K562 (cell line): ENCODE measurements around the gene TXNDC15. TPM values are rescaled to one million over a fixed set of nuclear protein-coding genes. Genes with fewer than 3 reads are reported as not detected.

ENCODE experiments used
- E2F3 ChIP-seq: fragments of 250-450 bp; sonication (Bioruptor Pico); IDR thresholded peaks from 2 replicates; pipeline ENCODE4 v1.4.0; 2020; ENCODE audit warnings: mild to moderate bottlenecking
- GTF2A2 ChIP-seq: IDR thresholded peaks from 2 replicates; pipeline ENCODE4 v1.6.1; 2016; ENCODE audit warnings: mild to moderate bottlenecking, missing genetic modification characterization, missing compliant biosample characterization
- HNRNPLL ChIP-seq: fragments of 200-400 bp; formaldehyde crosslinking; IDR thresholded peaks from 2 replicates; pipeline ENCODE4 v1.6.1; 2017; ENCODE audit warnings: low read length, low read depth, mild to moderate bottlenecking; ENCODE audit not compliant: poor library complexity, severe bottlenecking
- IFI16 ChIP-seq: fragments of 250-450 bp; sonication (Bioruptor Pico); IDR thresholded peaks from 2 replicates; pipeline ENCODE4 v2.1.2; 2022; ENCODE audit warnings: mild to moderate bottlenecking, inconsistent platforms
- MTF1 ChIP-seq: fragments of 250-450 bp; sonication (Bioruptor Pico); IDR thresholded peaks from 2 replicates; pipeline ENCODE4 v1.9.0; 2021; ENCODE audit warnings: moderate library complexity, mild to moderate bottlenecking, inconsistent platforms, borderline replicate concordance
- PPARD ChIP-seq: fragments of 250-450 bp; sonication (Bioruptor Pico); IDR thresholded peaks from 2 replicates; pipeline ENCODE4 v1.8.0; 2022; ENCODE audit warnings: inconsistent platforms, mild to moderate bottlenecking, moderate library complexity
- SMAD4 ChIP-seq: fragments of 250-450 bp; sonication (Bioruptor Pico); conservative IDR thresholded peaks from 2 replicates; pipeline ENCODE4 v1.8.0; 2021; ENCODE audit warnings: inconsistent platforms, mild to moderate bottlenecking, moderate library complexity
- TARDBP ChIP-seq: fragments of 450-650 bp; IDR thresholded peaks from 2 replicates; pipeline ENCODE4 v1.6.1; 2016
- YY1 ChIP-seq, 3 experiments: IDR thresholded peaks; 2 replicates each; pipeline ENCODE4 v1.6.1; 2011; ENCODE audit warnings: low read length in 2 of 3, mild to moderate bottlenecking in 2 of 3, moderate library complexity in 2 of 3, borderline replicate concordance in 1 of 3, control low read depth in 1 of 3, low read depth in 1 of 3; ENCODE audit not compliant: insufficient read depth in 3 of 3, insufficient replicate concordance in 2 of 3, control insufficient read depth in 1 of 3, insufficient read length in 1 of 3; ENCODE audit errors: extremely low read depth in 1 of 3
- ZNF274 ChIP-seq: IDR thresholded peaks from 2 replicates; pipeline ENCODE4 v1.6.1; 2011; ENCODE audit warnings: low read depth, mild to moderate bottlenecking, low read length, moderate library complexity, borderline replicate concordance
- ZNF561 ChIP-seq: fragments of 450-650 bp; formaldehyde crosslinking; conservative IDR thresholded peaks from 2 replicates; pipeline ENCODE4 v1.4.0; 2020; ENCODE audit warnings: mild to moderate bottlenecking, moderate library complexity
- ZNF584 ChIP-seq: fragments of 200-800 bp; sonication (Bioruptor generic); IDR thresholded peaks from 2 replicates; pipeline ENCODE4 v1.6.1; 2016; ENCODE audit warnings: low read depth, mild to moderate bottlenecking, missing genetic modification characterization, missing compliant biosample characterization
- polyA plus RNA-seq, 8 experiments: library from polyadenylated mRNA; depleted of rRNA in 4 of 8; stranded (reverse) in 5 of 8; unstranded in 3 of 8; fragments of >200 nt; fragmentation: Nextera tagmentation in 2 of 8; fragmentation: Illumina TruSeq in 1 of 8; extraction: Ambion mirVana in 2 of 8; extraction: Trizol in 1 of 8; gene quantifications; 2 replicates each; pipeline versions ENCODE4 v1.2.1 to v1.2.3, GENCODE V29; 2011 to 2014; ENCODE audit warnings: inconsistent platforms in 1 of 8, missing spikeins in 1 of 8
- total RNA-seq, 7 experiments: library from RNA; depleted of rRNA in 6 of 7; stranded (reverse); fragments of >200 nt in 6 of 7; fragmentation: Illumina TruSeq in 2 of 7; extraction: Trizol in 2 of 7; gene quantifications; 2 replicates each; pipeline versions ENCODE4 v1.2.1 to v1.2.3, GENCODE V29; 2011 to 2021; ENCODE audit warnings: low replicate concordance in 1 of 7
- TF ChIP-seq, protein P1 (sequence below): fragments of 250-450 bp; sonication (Bioruptor Pico); IDR thresholded peaks from 2 replicates; pipeline ENCODE4 v1.8.0; 2022; ENCODE audit warnings: moderate library complexity, mild to moderate bottlenecking, inconsistent platforms
- TF ChIP-seq, protein P2 (sequence below): fragments of 200-800 bp; sonication (Bioruptor generic); IDR thresholded peaks from 2 replicates; pipeline ENCODE4 v1.6.1; 2017; ENCODE audit warnings: missing genetic modification characterization, missing compliant biosample characterization
- TF ChIP-seq, protein P3 (sequence below): sonication (generic); formaldehyde crosslinking; IDR thresholded peaks from 2 replicates; pipeline ENCODE4 v1.8.0; 2023; ENCODE audit warnings: missing genetic modification reagents, mild to moderate bottlenecking, borderline replicate concordance
- TF ChIP-seq, protein P4 (sequence below): sonication (generic); formaldehyde crosslinking; IDR thresholded peaks from 2 replicates; pipeline ENCODE4 v1.8.1; 2022; ENCODE audit warnings: missing genetic modification reagents

The TXNDC15 gene
- total and polyA plus RNA-seq, 9 of the 15 experiments (the other 6 are each of a cell fraction or from before 2014, with no cell fraction given): 3.0 to 15.4 (median 12.3) TPM

DNA sequence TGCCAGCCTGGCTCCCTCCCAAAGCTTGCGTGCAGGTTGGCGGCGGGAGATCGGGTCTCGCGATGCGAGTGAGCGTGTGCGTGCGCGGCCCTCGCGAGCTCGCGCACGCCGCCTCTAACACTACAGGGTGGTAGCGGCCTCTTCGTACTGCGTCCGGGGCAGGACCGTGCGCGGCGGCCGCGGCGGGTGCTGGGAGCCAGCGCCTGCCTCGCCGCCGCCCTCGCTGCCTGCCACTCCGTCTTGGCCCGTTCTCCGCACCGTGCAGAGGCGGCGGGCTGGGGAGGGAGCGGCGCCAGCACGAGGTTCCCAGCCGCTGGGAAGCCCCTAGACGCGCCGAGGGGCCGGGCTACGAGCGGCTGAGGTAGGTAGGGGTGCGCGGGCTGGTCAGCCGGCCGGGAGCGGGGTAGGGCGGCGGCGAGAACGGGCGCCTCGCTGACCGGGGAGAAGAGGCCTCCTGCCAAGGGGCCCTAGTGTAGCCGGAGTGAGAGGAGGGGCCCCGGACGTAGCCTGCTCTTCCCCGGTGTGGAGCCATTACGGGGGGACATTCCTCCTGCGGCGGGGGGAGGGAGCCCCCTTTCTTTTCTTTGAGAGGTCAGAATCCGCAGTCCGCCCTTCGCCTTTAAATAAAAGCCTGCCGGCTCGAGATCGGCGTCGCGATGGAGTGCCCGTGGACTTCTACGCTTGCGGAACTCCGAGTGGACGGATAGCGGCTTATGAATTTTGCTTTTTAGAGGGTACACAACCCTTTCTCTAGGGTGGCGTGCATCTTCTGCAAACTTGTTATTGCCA is 28.1 kb upstream of the TXNDC15 start, which contains the start of gene C5orf24 (continued):
- TF ChIP-seq ZNF584 (CRISPR knock-in tag) (no peak), IFI16 (CRISPR knock-in tag) (no peak), GTF2A2 (tag) (no peak), MTF1 (no peak), ZNF274 (no peak), TARDBP (no peak), PPARD (CRISPR knock-in tag) (no peak), SMAD4 (CRISPR knock-in tag) (peak; percentile 66; the same call in 1 of the 2 replicates), HNRNPLL (peak; percentile 57), YY1 (IDR thresholded peaks at IDR 0.05; ENCODE audit: borderline replicate concordance in 1 of 3, control insufficient read depth in 1 of 3, extremely low read depth in 1 of 3, insufficient read depth in 3 of 3, insufficient read length in 1 of 3, insufficient replicate concordance in 2 of 3, low read depth in 1 of 3, low read length in 2 of 3) (peak in 2 of 3 experiments; percentile 68 to 76), E2F3 (CRISPR knock-in tag) (peak; percentile 95), ZNF561 (CRISPR knock-in tag) (peak; percentile 44; the same call in 1 of the 2 replicates)
- TF ChIP-seq, protein P1, sequence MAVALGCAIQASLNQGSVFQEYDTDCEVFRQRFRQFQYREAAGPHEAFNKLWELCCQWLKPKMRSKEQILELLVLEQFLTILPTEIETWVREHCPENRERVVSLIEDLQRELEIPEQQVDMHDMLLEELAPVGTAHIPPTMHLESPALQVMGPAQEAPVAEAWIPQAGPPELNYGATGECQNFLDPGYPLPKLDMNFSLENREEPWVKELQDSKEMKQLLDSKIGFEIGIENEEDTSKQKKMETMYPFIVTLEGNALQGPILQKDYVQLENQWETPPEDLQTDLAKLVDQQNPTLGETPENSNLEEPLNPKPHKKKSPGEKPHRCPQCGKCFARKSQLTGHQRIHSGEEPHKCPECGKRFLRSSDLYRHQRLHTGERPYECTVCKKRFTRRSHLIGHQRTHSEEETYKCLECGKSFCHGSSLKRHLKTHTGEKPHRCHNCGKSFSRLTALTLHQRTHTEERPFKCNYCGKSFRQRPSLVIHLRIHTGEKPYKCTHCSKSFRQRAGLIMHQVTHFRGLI (CRISPR knock-in tag): no peak
- TF ChIP-seq, protein P2, sequence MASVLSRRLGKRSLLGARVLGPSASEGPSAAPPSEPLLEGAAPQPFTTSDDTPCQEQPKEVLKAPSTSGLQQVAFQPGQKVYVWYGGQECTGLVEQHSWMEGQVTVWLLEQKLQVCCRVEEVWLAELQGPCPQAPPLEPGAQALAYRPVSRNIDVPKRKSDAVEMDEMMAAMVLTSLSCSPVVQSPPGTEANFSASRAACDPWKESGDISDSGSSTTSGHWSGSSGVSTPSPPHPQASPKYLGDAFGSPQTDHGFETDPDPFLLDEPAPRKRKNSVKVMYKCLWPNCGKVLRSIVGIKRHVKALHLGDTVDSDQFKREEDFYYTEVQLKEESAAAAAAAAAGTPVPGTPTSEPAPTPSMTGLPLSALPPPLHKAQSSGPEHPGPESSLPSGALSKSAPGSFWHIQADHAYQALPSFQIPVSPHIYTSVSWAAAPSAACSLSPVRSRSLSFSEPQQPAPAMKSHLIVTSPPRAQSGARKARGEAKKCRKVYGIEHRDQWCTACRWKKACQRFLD: peak; percentile 80; the same call in 1 of the 2 replicates
- TF ChIP-seq, protein P3, sequence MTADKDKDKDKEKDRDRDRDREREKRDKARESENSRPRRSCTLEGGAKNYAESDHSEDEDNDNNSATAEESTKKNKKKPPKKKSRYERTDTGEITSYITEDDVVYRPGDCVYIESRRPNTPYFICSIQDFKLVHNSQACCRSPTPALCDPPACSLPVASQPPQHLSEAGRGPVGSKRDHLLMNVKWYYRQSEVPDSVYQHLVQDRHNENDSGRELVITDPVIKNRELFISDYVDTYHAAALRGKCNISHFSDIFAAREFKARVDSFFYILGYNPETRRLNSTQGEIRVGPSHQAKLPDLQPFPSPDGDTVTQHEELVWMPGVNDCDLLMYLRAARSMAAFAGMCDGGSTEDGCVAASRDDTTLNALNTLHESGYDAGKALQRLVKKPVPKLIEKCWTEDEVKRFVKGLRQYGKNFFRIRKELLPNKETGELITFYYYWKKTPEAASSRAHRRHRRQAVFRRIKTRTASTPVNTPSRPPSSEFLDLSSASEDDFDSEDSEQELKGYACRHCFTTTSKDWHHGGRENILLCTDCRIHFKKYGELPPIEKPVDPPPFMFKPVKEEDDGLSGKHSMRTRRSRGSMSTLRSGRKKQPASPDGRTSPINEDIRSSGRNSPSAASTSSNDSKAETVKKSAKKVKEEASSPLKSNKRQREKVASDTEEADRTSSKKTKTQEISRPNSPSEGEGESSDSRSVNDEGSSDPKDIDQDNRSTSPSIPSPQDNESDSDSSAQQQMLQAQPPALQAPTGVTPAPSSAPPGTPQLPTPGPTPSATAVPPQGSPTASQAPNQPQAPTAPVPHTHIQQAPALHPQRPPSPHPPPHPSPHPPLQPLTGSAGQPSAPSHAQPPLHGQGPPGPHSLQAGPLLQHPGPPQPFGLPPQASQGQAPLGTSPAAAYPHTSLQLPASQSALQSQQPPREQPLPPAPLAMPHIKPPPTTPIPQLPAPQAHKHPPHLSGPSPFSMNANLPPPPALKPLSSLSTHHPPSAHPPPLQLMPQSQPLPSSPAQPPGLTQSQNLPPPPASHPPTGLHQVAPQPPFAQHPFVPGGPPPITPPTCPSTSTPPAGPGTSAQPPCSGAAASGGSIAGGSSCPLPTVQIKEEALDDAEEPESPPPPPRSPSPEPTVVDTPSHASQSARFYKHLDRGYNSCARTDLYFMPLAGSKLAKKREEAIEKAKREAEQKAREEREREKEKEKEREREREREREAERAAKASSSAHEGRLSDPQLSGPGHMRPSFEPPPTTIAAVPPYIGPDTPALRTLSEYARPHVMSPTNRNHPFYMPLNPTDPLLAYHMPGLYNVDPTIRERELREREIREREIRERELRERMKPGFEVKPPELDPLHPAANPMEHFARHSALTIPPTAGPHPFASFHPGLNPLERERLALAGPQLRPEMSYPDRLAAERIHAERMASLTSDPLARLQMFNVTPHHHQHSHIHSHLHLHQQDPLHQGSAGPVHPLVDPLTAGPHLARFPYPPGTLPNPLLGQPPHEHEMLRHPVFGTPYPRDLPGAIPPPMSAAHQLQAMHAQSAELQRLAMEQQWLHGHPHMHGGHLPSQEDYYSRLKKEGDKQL (CRISPR knock-in tag): no peak
- TF ChIP-seq, protein P4, sequence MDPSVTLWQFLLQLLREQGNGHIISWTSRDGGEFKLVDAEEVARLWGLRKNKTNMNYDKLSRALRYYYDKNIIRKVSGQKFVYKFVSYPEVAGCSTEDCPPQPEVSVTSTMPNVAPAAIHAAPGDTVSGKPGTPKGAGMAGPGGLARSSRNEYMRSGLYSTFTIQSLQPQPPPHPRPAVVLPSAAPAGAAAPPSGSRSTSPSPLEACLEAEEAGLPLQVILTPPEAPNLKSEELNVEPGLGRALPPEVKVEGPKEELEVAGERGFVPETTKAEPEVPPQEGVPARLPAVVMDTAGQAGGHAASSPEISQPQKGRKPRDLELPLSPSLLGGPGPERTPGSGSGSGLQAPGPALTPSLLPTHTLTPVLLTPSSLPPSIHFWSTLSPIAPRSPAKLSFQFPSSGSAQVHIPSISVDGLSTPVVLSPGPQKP: no peak
